ENCODE data around the gene SORCS1.

Gene SORCS1

DNA sequence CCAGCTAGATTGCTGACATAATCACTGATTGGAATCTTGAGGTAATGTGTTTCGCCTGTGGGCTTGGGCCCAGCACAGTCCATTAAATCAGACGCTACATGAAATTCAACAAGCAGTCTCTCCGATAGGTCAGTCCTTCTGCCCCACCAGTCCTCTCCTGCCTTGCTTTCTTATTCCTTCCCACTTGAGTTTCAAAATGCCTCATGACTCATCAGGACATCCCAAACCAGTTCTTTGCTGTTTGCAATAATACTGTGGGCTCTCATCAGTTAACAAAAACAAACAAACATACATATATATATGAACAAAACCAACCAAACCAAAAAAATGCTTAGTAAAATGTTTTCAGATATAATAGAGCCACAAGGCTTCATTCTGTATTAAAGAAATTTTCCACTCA, 599.0 kb downstream of the SORCS1 start:
- TF ChIP-seq SUZ12 (IDR thresholded peaks at IDR 0.05) (no peak), ARNT (IDR thresholded peaks at IDR 0.05) (no peak), FOXM1 (IDR thresholded peaks at IDR 0.05; ENCODE audit: borderline replicate concordance) (no peak)
- POLR2A ChIA-PET: no interaction called here
- DNase-seq (ENCODE audit: extremely low spot score): no peak
- CTCF ChIA-PET: no interaction called here

DNA sequence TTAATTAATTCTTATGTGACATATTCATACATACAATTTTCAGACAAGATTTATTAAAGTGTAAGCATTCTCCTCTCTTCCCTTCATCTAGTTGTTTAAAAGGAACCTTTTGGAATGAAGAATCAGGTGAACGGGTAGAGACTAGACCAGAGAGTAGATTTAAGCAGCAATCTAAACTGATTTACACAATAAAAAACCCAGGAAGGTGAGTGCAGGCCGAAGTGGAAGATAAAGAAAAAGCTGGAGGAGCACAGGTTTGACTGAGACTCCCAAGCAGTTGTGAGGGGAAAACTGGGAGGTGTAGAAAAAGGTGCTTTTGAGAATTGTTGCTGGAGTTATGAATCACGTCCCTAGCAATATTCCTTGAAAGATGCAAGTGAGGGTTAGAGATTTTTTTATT, 601.1 kb downstream of the SORCS1 start:
- TF ChIP-seq, protein P1, sequence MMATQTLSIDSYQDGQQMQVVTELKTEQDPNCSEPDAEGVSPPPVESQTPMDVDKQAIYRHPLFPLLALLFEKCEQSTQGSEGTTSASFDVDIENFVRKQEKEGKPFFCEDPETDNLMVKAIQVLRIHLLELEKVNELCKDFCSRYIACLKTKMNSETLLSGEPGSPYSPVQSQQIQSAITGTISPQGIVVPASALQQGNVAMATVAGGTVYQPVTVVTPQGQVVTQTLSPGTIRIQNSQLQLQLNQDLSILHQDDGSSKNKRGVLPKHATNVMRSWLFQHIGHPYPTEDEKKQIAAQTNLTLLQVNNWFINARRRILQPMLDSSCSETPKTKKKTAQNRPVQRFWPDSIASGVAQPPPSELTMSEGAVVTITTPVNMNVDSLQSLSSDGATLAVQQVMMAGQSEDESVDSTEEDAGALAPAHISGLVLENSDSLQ (IDR thresholded peaks at IDR 0.05): no peak
- TF ChIP-seq LEF1 (IDR thresholded peaks at IDR 0.05; ENCODE audit: borderline replicate concordance) (no peak), BHLHE40 (IDR thresholded peaks at IDR 0.05; ENCODE audit: borderline replicate concordance) (no peak), NFRKB (IDR thresholded peaks at IDR 0.05) (no peak), ZNF384 (IDR thresholded peaks at IDR 0.05) (no peak), HDGF (IDR thresholded peaks at IDR 0.05; ENCODE audit: borderline replicate concordance) (no peak), CTBP1 (IDR thresholded peaks at IDR 0.05; ENCODE audit: borderline replicate concordance) (no peak), FOXM1 (IDR thresholded peaks at IDR 0.05; ENCODE audit: borderline replicate concordance) (no peak), L3MBTL2 (conservative IDR thresholded peaks at IDR 0.05) (no peak), ARNT (IDR thresholded peaks at IDR 0.05) (no peak), FOXK2 (IDR thresholded peaks at IDR 0.05) (no peak), TARDBP (IDR thresholded peaks at IDR 0.05) (no peak), SP1 (IDR thresholded peaks at IDR 0.05) (no peak), SUZ12 (IDR thresholded peaks at IDR 0.05) (no peak)
- DNase-seq (ENCODE audit: extremely low spot score): no peak
- CTCF ChIA-PET: no interaction called here
- POLR2A ChIA-PET: no interaction called here

DNA sequence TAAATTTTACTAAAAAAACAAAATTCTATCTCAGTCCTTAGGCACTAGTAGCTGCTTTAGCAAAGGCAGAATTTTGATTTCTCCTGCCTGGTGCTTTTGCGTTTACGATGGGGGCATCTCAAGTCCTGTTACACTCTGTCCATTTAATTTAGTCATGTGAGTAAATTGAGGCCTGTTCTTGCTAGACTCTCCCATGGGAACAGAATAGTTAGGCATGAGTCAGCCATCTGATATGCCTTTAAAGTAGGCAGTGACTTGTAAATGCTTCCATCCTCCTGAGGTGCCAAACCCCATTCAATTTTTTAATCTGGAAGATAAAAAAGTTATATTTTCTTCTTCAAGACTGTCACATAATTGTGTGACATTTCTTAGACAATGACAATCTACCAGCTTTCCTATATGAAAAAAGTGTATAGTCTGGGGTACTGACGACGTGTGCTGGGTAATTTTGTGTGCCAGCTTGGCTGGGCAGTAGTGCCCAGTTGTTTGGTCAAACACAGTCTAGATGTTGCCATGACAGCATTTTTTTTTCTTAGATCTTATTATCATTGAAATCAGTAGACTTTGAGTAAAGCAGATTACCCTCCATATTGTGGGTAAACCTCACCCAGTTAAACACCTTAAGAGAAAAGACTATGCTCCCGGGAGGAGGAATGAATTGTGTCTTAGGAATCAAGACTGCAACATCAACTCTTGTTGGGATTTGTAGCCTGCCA, 603.4 kb downstream of the SORCS1 start:
- CTCF ChIA-PET: no interaction called here
- POLR2A ChIA-PET: no interaction called here
- no peak for TF ChIP-seq SUZ12 (IDR thresholded peaks at IDR 0.05)
- no peak for TF ChIP-seq NFRKB (IDR thresholded peaks at IDR 0.05)
- TF ChIP-seq L3MBTL2 (conservative IDR thresholded peaks at IDR 0.05): no peak
- TF ChIP-seq, protein P1 (IDR thresholded peaks at IDR 0.05): no peak
- no peak for TF ChIP-seq CTBP1 (IDR thresholded peaks at IDR 0.05; ENCODE audit: borderline replicate concordance)
- no peak for TF ChIP-seq TARDBP (IDR thresholded peaks at IDR 0.05)
- no peak for TF ChIP-seq SP1 (IDR thresholded peaks at IDR 0.05)
- TF ChIP-seq HDGF (IDR thresholded peaks at IDR 0.05; ENCODE audit: borderline replicate concordance): no peak
- no peak for TF ChIP-seq FOXA1 (IDR thresholded peaks at IDR 0.05)
- TF ChIP-seq FOXK2 (IDR thresholded peaks at IDR 0.05): no peak
- no peak for TF ChIP-seq LEF1 (IDR thresholded peaks at IDR 0.05; ENCODE audit: borderline replicate concordance)
- TF ChIP-seq ZNF384 (IDR thresholded peaks at IDR 0.05): no peak
- no peak for TF ChIP-seq BHLHE40 (IDR thresholded peaks at IDR 0.05; ENCODE audit: borderline replicate concordance)
- no peak for TF ChIP-seq FOXM1 (IDR thresholded peaks at IDR 0.05; ENCODE audit: borderline replicate concordance)
- DNase-seq (ENCODE audit: extremely low spot score): no peak

DNA sequence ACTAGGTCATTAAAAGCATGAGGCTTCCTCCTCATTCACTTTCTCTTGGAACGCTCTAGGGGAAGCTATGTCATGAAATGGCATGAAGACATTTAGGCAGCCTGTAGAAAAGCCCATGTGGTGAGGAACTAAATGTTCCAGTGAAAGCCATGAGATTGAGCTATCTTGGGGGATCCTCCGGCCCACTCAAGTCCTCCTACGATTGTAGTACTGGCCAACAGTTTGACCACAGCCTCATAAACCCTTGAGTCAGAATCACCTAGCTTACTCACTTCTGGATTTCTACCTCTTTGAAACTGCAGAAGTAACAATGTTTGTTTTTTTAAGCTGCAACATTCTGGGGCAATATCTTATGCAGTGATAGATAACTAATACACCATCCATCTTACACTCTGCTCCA, 605.1 kb downstream of the SORCS1 start:
- no peak for TF ChIP-seq NFRKB (IDR thresholded peaks at IDR 0.05)
- TF ChIP-seq L3MBTL2 (conservative IDR thresholded peaks at IDR 0.05): no peak
- TF ChIP-seq SUZ12 (IDR thresholded peaks at IDR 0.05): no peak
- TF ChIP-seq TARDBP (IDR thresholded peaks at IDR 0.05): no peak
- TF ChIP-seq FOXM1 (IDR thresholded peaks at IDR 0.05; ENCODE audit: borderline replicate concordance): no peak
- TF ChIP-seq FOXK2 (IDR thresholded peaks at IDR 0.05): no peak
- no peak for TF ChIP-seq CTBP1 (IDR thresholded peaks at IDR 0.05; ENCODE audit: borderline replicate concordance)
- TF ChIP-seq ARNT (IDR thresholded peaks at IDR 0.05): no peak
- POLR2A ChIA-PET: no interaction called here
- CTCF ChIA-PET: interaction anchor here (0.6 to 1.4 kb wide), 2 partner anchors 133 to 157 kb away, joined by 3 to 4 read pairs; no protein-coding TSS in a partner anchor
- DNase-seq (ENCODE audit: extremely low spot score): no peak

DNA sequence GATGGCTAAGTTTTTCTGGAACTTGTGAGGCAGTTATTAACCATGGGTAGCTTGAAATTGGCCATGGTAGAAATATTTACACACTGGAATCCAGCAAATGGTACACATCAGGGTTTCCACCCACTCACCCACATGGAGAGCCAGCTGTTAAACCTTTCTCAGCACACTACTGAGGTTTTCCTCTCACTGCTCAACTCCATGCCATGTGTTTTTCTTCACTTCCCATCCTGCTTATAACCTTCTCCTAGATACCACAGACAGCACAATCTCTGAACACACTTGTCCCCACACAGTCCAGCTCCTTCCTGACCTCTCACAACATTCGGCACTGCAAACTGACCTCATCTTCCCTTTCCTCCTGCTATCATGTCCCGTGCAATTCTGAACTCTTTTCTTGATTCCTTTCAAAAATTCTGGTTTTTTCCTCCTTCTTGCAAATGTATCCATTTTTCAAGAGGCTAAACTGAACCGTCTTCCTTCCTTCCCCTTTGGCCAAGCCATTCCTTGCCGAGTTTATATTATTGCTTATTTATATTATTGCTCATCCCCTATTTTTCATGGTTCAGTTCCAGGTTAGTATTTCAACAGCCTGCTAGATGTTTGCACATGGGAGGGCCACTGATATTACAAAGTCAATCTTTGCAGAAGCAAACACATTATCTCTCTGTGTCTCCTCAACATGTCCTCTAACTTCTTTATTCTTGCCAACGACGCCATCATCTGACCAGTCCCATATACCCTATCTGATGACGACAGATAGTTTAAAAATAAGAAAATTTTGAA, 606.4 kb downstream of the SORCS1 start:
- no peak for DNase-seq (ENCODE audit: extremely low spot score)
- CTCF ChIA-PET: interaction anchor here (1.4 kb wide), 1 partner anchor 156 kb away, joined by 4 read pairs; no protein-coding TSS in a partner anchor
- POLR2A ChIA-PET: no interaction called here
- TF ChIP-seq FOXM1 (IDR thresholded peaks at IDR 0.05; ENCODE audit: borderline replicate concordance): no peak
- no peak for TF ChIP-seq SP1 (IDR thresholded peaks at IDR 0.05)
- TF ChIP-seq FOXA1 (IDR thresholded peaks at IDR 0.05): no peak
- TF ChIP-seq, protein P1 (IDR thresholded peaks at IDR 0.05): no peak
- no peak for TF ChIP-seq L3MBTL2 (conservative IDR thresholded peaks at IDR 0.05)
- TF ChIP-seq TARDBP (IDR thresholded peaks at IDR 0.05): no peak
- TF ChIP-seq ARNT (IDR thresholded peaks at IDR 0.05): no peak
- no peak for TF ChIP-seq CTBP1 (IDR thresholded peaks at IDR 0.05; ENCODE audit: borderline replicate concordance)
- no peak for TF ChIP-seq LEF1 (IDR thresholded peaks at IDR 0.05; ENCODE audit: borderline replicate concordance)
- TF ChIP-seq HDGF (IDR thresholded peaks at IDR 0.05; ENCODE audit: borderline replicate concordance): no peak
- no peak for TF ChIP-seq ELF4 (IDR thresholded peaks at IDR 0.05)
- no peak for TF ChIP-seq ZNF384 (IDR thresholded peaks at IDR 0.05)
- TF ChIP-seq NFRKB (IDR thresholded peaks at IDR 0.05): no peak
- TF ChIP-seq BHLHE40 (IDR thresholded peaks at IDR 0.05; ENCODE audit: borderline replicate concordance): no peak
- TF ChIP-seq FOXK2 (IDR thresholded peaks at IDR 0.05): no peak
- TF ChIP-seq SUZ12 (IDR thresholded peaks at IDR 0.05): no peak

Measured in HEK293T (cell line).